ENCODE results near the gene INAVA. TPM values are rescaled to one million over a fixed set of nuclear protein-coding genes. Genes with fewer than 3 reads are reported as not detected.

Gene INAVA
- total and polyA plus RNA-seq, 2 donors (not counting 1 experiment from before 2014, with no cell fraction given) = 0.02 TPM; not detected in 1

DNA sequence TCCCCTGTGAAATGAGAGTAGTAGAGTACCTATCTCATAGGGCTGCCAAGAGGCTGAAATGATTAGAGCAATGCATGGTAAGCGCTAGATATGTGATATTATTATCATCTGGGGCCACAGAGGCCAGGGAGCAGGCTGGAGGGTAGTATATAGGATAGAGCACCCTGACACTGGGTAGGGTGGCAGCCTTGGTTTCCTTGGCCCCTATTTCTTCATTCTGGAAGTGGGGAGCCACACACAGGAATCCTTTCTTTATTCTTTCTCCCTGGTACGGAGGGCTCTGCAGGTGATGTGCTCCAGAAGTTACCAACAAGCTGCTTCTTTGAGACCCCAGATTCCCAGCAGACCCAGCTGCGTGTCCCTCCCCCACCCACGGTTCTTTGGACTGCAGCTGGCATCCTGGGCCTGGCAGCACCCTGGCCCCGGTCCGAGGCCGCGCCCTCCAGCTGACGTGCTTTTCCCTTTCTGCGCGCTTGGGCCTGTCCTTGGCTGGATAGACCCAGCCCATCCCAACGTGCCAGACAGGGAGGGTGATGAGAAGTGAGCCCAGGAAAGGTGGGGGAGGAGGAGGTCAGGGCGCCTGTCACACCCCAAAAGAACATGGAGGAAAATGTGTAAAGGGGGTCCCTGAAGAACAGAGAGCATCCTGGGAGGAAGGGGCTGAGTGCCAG is 18.2 kb downstream of the INAVA start:
- no peak overlapping the region for H2AFZ ChIP-seq (ENCODE audit: low read length)
- no peak overlapping the region for H3K4me2 ChIP-seq (ENCODE audit: extremely low read depth, insufficient read depth, low read length)
- TF ChIP-seq, protein P1, sequence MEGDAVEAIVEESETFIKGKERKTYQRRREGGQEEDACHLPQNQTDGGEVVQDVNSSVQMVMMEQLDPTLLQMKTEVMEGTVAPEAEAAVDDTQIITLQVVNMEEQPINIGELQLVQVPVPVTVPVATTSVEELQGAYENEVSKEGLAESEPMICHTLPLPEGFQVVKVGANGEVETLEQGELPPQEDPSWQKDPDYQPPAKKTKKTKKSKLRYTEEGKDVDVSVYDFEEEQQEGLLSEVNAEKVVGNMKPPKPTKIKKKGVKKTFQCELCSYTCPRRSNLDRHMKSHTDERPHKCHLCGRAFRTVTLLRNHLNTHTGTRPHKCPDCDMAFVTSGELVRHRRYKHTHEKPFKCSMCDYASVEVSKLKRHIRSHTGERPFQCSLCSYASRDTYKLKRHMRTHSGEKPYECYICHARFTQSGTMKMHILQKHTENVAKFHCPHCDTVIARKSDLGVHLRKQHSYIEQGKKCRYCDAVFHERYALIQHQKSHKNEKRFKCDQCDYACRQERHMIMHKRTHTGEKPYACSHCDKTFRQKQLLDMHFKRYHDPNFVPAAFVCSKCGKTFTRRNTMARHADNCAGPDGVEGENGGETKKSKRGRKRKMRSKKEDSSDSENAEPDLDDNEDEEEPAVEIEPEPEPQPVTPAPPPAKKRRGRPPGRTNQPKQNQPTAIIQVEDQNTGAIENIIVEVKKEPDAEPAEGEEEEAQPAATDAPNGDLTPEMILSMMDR (conservative IDR thresholded peaks at IDR 0.05 in 1 of 2, IDR thresholded peaks at IDR 0.05 in 1 of 2; ENCODE audit: low read depth in 1 of 2, low read length in 2 of 2) = no peak
- TF ChIP-seq EZH2 (IDR thresholded peaks at IDR 0.05; ENCODE audit: low read length, missing control alignments) = no peak

DNA sequence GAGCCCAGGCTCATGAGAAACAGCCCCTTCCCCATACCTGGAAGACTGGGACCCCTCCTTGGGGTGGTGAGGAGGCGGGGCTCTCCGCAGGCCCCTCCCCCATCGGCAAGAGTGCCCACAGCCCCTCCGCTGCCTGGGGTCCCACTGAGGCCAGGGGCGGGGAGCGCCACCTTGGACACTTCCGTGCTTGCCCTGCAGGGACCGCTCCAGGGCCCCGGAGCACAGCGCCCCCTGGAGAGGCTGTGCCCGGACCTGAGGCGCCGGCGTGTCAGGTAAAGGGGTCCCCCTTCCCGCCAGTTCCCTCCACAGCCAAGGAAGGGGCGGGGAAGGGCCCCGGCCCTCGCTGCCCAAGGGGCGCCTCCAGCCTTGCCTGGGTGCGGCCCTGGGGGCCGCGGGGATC is 21.5 kb downstream of the INAVA start:
- no peaks in the 10 kb centered on the region for H4K20me1 ChIP-seq (ENCODE audit: control insufficient read depth, extremely low read depth, insufficient read depth, low read length)
- no peak overlapping the region for H3K4me2 ChIP-seq (ENCODE audit: extremely low read depth, insufficient read depth, low read length)
- no peaks in the 10 kb centered on the region for H3K36me3 ChIP-seq (ENCODE audit: control insufficient read depth, insufficient read depth, low read length)
- H3K27me3 ChIP-seq (ENCODE audit: control insufficient read depth, insufficient read depth, low read length) = peaks cover 2% of the 10 kb centered on the region
- H2AFZ ChIP-seq (ENCODE audit: low read length) = no peak overlapping the region
- no peak overlapping the region for H3K27ac ChIP-seq (ENCODE audit: insufficient read depth, low read length)
- no peak for DNase-seq (ENCODE audit: low read depth in 2 of 2)
- H3K4me1 ChIP-seq (ENCODE audit: control insufficient read depth, extremely low read depth, insufficient read depth, low read length) = no peaks in the 10 kb centered on the region
- no peaks in the 10 kb centered on the region for H3K9me3 ChIP-seq (ENCODE audit: control insufficient read depth, insufficient read depth, low read depth, low read length)
- no peak overlapping the region for H3K9ac ChIP-seq (ENCODE audit: insufficient read depth, low read length)
- H3K79me2 ChIP-seq (ENCODE audit: control insufficient read depth, insufficient read depth, low read length) = no peaks in the 10 kb centered on the region
- H3K4me3 ChIP-seq (replicated peaks in 1 of 4; ENCODE audit: control extremely low read depth in 1 of 4, insufficient read depth in 1 of 4, low read depth in 3 of 4, low read length in 4 of 4) = no peak overlapping the region
- TF ChIP-seq EZH2 (IDR thresholded peaks at IDR 0.05; ENCODE audit: low read length, missing control alignments) = no peak
- TF ChIP-seq, protein P1 (conservative IDR thresholded peaks at IDR 0.05 in 1 of 2, IDR thresholded peaks at IDR 0.05 in 1 of 2; ENCODE audit: low read depth in 1 of 2, low read length in 2 of 2) = no peak

More for the DNA sequence above, 18.2 kb downstream of the INAVA start:
- no peaks in the 10 kb centered on the region for H4K20me1 ChIP-seq (ENCODE audit: control insufficient read depth, extremely low read depth, insufficient read depth, low read length)
- H3K36me3 ChIP-seq (ENCODE audit: control insufficient read depth, insufficient read depth, low read length) = no peaks in the 10 kb centered on the region
- H3K27ac ChIP-seq (ENCODE audit: insufficient read depth, low read length) = no peak overlapping the region
- H3K27me3 ChIP-seq (ENCODE audit: control insufficient read depth, insufficient read depth, low read length) = no peaks in the 10 kb centered on the region
- no peak for DNase-seq (ENCODE audit: low read depth in 2 of 2)
- no peaks in the 10 kb centered on the region for H3K9me3 ChIP-seq (ENCODE audit: control insufficient read depth, insufficient read depth, low read depth, low read length)
- no peaks in the 10 kb centered on the region for H3K4me1 ChIP-seq (ENCODE audit: control insufficient read depth, extremely low read depth, insufficient read depth, low read length)
- no peak overlapping the region for H3K9ac ChIP-seq (ENCODE audit: insufficient read depth, low read length)
- H3K79me2 ChIP-seq (ENCODE audit: control insufficient read depth, insufficient read depth, low read length) = no peaks in the 10 kb centered on the region
- H3K4me3 ChIP-seq (replicated peaks in 1 of 4; ENCODE audit: control extremely low read depth in 1 of 4, insufficient read depth in 1 of 4, low read depth in 3 of 4, low read length in 4 of 4) = no peak overlapping the region

DNA sequence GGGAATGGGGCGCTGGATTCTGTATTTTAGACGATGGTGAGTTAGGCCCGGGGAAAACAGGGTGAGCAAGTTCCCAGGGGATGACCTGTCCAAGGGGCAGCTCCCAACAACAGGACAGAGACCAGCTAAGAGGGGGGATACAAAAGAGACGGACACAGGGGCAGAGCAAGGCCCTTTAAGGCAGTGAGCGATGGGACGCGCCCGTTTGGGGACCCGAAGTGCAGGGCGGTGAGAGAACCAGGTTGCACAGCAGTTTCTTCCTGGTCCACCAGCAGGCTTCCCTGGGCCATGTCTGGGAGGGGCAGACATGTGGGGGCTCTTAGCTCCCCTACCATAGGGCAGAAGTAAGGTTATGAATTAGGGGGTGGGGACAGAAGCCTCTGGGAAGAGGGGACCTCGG is 22.0 kb downstream of the INAVA start:
- H3K79me2 ChIP-seq (ENCODE audit: control insufficient read depth, insufficient read depth, low read length) = no peaks in the 10 kb centered on the region
- no peaks in the 10 kb centered on the region for H3K4me1 ChIP-seq (ENCODE audit: control insufficient read depth, extremely low read depth, insufficient read depth, low read length)
- no peaks in the 10 kb centered on the region for H3K9me3 ChIP-seq (ENCODE audit: control insufficient read depth, insufficient read depth, low read depth, low read length)
- no peak for DNase-seq (ENCODE audit: low read depth in 2 of 2)
- H3K9ac ChIP-seq (ENCODE audit: insufficient read depth, low read length) = no peak overlapping the region
- TF ChIP-seq EZH2 (IDR thresholded peaks at IDR 0.05; ENCODE audit: low read length, missing control alignments) = no peak
- TF ChIP-seq, protein P1 (conservative IDR thresholded peaks at IDR 0.05 in 1 of 2, IDR thresholded peaks at IDR 0.05 in 1 of 2; ENCODE audit: low read depth in 1 of 2, low read length in 2 of 2) = no peak
- H3K27me3 ChIP-seq (ENCODE audit: control insufficient read depth, insufficient read depth, low read length) = peaks cover 2% of the 10 kb centered on the region
- no peak overlapping the region for H3K4me2 ChIP-seq (ENCODE audit: extremely low read depth, insufficient read depth, low read length)
- H3K27ac ChIP-seq (ENCODE audit: insufficient read depth, low read length) = no peak overlapping the region
- H2AFZ ChIP-seq (ENCODE audit: low read length) = no peak overlapping the region
- no peaks in the 10 kb centered on the region for H3K36me3 ChIP-seq (ENCODE audit: control insufficient read depth, insufficient read depth, low read length)
- H4K20me1 ChIP-seq (ENCODE audit: control insufficient read depth, extremely low read depth, insufficient read depth, low read length) = no peaks in the 10 kb centered on the region
- H3K4me3 ChIP-seq (replicated peaks in 1 of 4; ENCODE audit: control extremely low read depth in 1 of 4, insufficient read depth in 1 of 4, low read depth in 3 of 4, low read length in 4 of 4) = no peak overlapping the region
